ENCODE measurements around the gene VWA5B1.

Gene VWA5B1

GRCh38 chr1:20322081-20322824 is 31.6 kb downstream of the VWA5B1 start:
- H3K27ac Mint-ChIP-seq, result no peak overlapping the region

GRCh38 chr1:20322825-20323612 is 32.3 kb downstream of the VWA5B1 start:
- Mint-ChIP-seq H3K36me3 (ENCODE audit: low read depth) (no peaks in the 10 kb centered on the region), H3K27me3 (peaks cover 27% of the 10 kb centered on the region), H3K4me1 (ENCODE audit: low read depth) (no peaks in the 10 kb centered on the region), H3K9me3 (no peaks in the 10 kb centered on the region), H3K27ac (no peak overlapping the region), H3K4me3 (no peak overlapping the region)
- intact Hi-C loops (cut with micrococcal nuclease), result no loop called here

More at GRCh38 chr1:20322081-20322824, 31.6 kb downstream of the VWA5B1 start:
- Mint-ChIP-seq H3K9me3 (no peaks in the 10 kb centered on the region), H3K36me3 (ENCODE audit: low read depth) (no peaks in the 10 kb centered on the region), H3K4me3 (no peak overlapping the region), H3K4me1 (ENCODE audit: low read depth) (no peaks in the 10 kb centered on the region), H3K27me3 (peaks cover 19% of the 10 kb centered on the region)
- intact Hi-C loops (cut with micrococcal nuclease), result no loop called here

GRCh38 chr1:20323613-20323920 is 32.9 kb downstream of the VWA5B1 start:
- Mint-ChIP-seq H3K27ac (no peak overlapping the region), H3K27me3 (peaks cover 30% of the 10 kb centered on the region), H3K36me3 (ENCODE audit: low read depth) (no peaks in the 10 kb centered on the region), H3K4me3 (no peak overlapping the region), H3K4me1 (ENCODE audit: low read depth) (no peaks in the 10 kb centered on the region), H3K9me3 (no peaks in the 10 kb centered on the region)
- intact Hi-C loops (cut with micrococcal nuclease), result no loop called here

GRCh38 chr1:20324704-20325406 is 34.2 kb downstream of the VWA5B1 start:
- Mint-ChIP-seq H3K9me3 (no peaks in the 10 kb centered on the region), H3K27me3 (peaks cover 30% of the 10 kb centered on the region), H3K27ac (no peak overlapping the region), H3K4me3 (no peak overlapping the region), H3K36me3 (ENCODE audit: low read depth) (no peaks in the 10 kb centered on the region), H3K4me1 (ENCODE audit: low read depth) (no peaks in the 10 kb centered on the region)
- intact Hi-C loops (cut with micrococcal nuclease), result no loop called here

- peaks cover 30% of the 10 kb centered on the region for H3K27me3 Mint-ChIP-seq
Observed at GRCh38 chr1:20325407-20325843, 34.8 kb downstream of the VWA5B1 start.

GRCh38 chr1:20325844-20326420 is 35.3 kb downstream of the VWA5B1 start:
- Mint-ChIP-seq H3K27me3 (peaks cover 28% of the 10 kb centered on the region), H3K27ac (no peak overlapping the region), H3K4me3 (no peak overlapping the region), H3K4me1 (ENCODE audit: low read depth) (no peaks in the 10 kb centered on the region), H3K9me3 (no peaks in the 10 kb centered on the region), H3K36me3 (ENCODE audit: low read depth) (no peaks in the 10 kb centered on the region)
- intact Hi-C loops (cut with micrococcal nuclease), result no loop called here

More at GRCh38 chr1:20325407-20325843, 34.8 kb downstream of the VWA5B1 start:
- H3K9me3 Mint-ChIP-seq, result no peaks in the 10 kb centered on the region
- intact Hi-C loops (cut with micrococcal nuclease), result no loop called here
- H3K4me1 Mint-ChIP-seq (ENCODE audit: low read depth), result no peaks in the 10 kb centered on the region
- no peaks in the 10 kb centered on the region for H3K36me3 Mint-ChIP-seq (ENCODE audit: low read depth)
- no peak overlapping the region for H3K27ac Mint-ChIP-seq
- no peak overlapping the region for H3K4me3 Mint-ChIP-seq

GRCh38 chr1:20327467-20327866 is 36.8 kb downstream of the VWA5B1 start:
- H3K4me1 Mint-ChIP-seq (ENCODE audit: low read depth), result no peaks in the 10 kb centered on the region
- intact Hi-C loops (cut with micrococcal nuclease), result no loop called here
- H3K27ac Mint-ChIP-seq, result no peak overlapping the region
- H3K9me3 Mint-ChIP-seq, result no peaks in the 10 kb centered on the region
- no peak overlapping the region for H3K4me3 Mint-ChIP-seq
- H3K27me3 Mint-ChIP-seq, result peaks cover 19% of the 10 kb centered on the region
- H3K36me3 Mint-ChIP-seq (ENCODE audit: low read depth), result no peaks in the 10 kb centered on the region

- H3K4me1 Mint-ChIP-seq (ENCODE audit: low read depth), result no peaks in the 10 kb centered on the region
- intact Hi-C loops (cut with micrococcal nuclease), result no loop called here
- H3K9me3 Mint-ChIP-seq, result no peaks in the 10 kb centered on the region
- no peak overlapping the region for H3K4me3 Mint-ChIP-seq
- H3K27me3 Mint-ChIP-seq, result peaks cover 15% of the 10 kb centered on the region
- H3K36me3 Mint-ChIP-seq (ENCODE audit: low read depth), result no peaks in the 10 kb centered on the region
- H3K27ac Mint-ChIP-seq, result no peak overlapping the region
Observed at GRCh38 chr1:20328201-20328600, 37.5 kb downstream of the VWA5B1 start.

- intact Hi-C loops (cut with micrococcal nuclease), result no loop called here
Observed at GRCh38 chr1:20329793-20330542, 39.3 kb downstream of the VWA5B1 start.

GRCh38 chr1:20334103-20334502 is 43.4 kb downstream of the VWA5B1 start:
- Mint-ChIP-seq H3K27me3 (peaks cover 1% of the 10 kb centered on the region), H3K27ac (no peak overlapping the region), H3K36me3 (ENCODE audit: low read depth) (no peaks in the 10 kb centered on the region), H3K4me3 (no peak overlapping the region), H3K9me3 (no peaks in the 10 kb centered on the region), H3K4me1 (ENCODE audit: low read depth) (no peaks in the 10 kb centered on the region)
- intact Hi-C loops (cut with micrococcal nuclease), result no loop called here

More at GRCh38 chr1:20329793-20330542, 39.3 kb downstream of the VWA5B1 start:
- Mint-ChIP-seq H3K9me3 (no peaks in the 10 kb centered on the region), H3K4me1 (ENCODE audit: low read depth) (no peaks in the 10 kb centered on the region), H3K27me3 (peaks cover 10% of the 10 kb centered on the region), H3K4me3 (no peak overlapping the region), H3K36me3 (ENCODE audit: low read depth) (no peaks in the 10 kb centered on the region), H3K27ac (no peak overlapping the region)

GRCh38 chr1:20336105-20336605 is 45.5 kb downstream of the VWA5B1 start:
- H3K27ac Mint-ChIP-seq, result no peak overlapping the region
- H3K27me3 Mint-ChIP-seq, result peaks cover 5% of the 10 kb centered on the region
- no peaks in the 10 kb centered on the region for H3K9me3 Mint-ChIP-seq
- H3K4me3 Mint-ChIP-seq, result no peak overlapping the region
- intact Hi-C loops (cut with micrococcal nuclease), result no loop called here
- H3K36me3 Mint-ChIP-seq (ENCODE audit: low read depth), result no peaks in the 10 kb centered on the region
- H3K4me1 Mint-ChIP-seq (ENCODE audit: low read depth), result no peaks in the 10 kb centered on the region

GRCh38 chr1:20337581-20337980 is 46.9 kb downstream of the VWA5B1 start:
- no peaks in the 10 kb centered on the region for H3K9me3 Mint-ChIP-seq
- no peaks in the 10 kb centered on the region for H3K4me1 Mint-ChIP-seq (ENCODE audit: low read depth)
- no peak overlapping the region for H3K27ac Mint-ChIP-seq
- intact Hi-C loops (cut with micrococcal nuclease), result no loop called here
- peaks cover 15% of the 10 kb centered on the region for H3K27me3 Mint-ChIP-seq
- H3K36me3 Mint-ChIP-seq (ENCODE audit: low read depth), result no peaks in the 10 kb centered on the region
- H3K4me3 Mint-ChIP-seq, result no peak overlapping the region

- intact Hi-C loops (cut with micrococcal nuclease), result no loop called here
- Mint-ChIP-seq H3K4me1 (ENCODE audit: low read depth) (no peaks in the 10 kb centered on the region), H3K9me3 (no peaks in the 10 kb centered on the region), H3K27ac (no peak overlapping the region), H3K4me3 (no peak overlapping the region), H3K27me3 (peaks cover 34% of the 10 kb centered on the region), H3K36me3 (ENCODE audit: low read depth) (no peaks in the 10 kb centered on the region)
Observed at GRCh38 chr1:20339811-20340457, 49.3 kb downstream of the VWA5B1 start.
